GM23338 (cell line): ENCODE data around the gene CNPY3.
"Not testable (repeated sequence)": the region's sequence is repeated elsewhere in the genome, so short reads cannot be mapped to it uniquely, and the experiment has no call there.

Source experiments
- CTCF ChIP-seq, 2 experiments: fragments of 200-600 bp in 1 of 2; sonication (generic) in 1 of 2; conservative IDR thresholded peaks; 2 replicates each; pipeline versions ENCODE4 v1.5.1 to v1.6.1; 2016 to 2017; ENCODE audit warnings: antibody characterized with exemption in 2 of 2, low read depth in 2 of 2, mild to moderate bottlenecking in 2 of 2, moderate library complexity in 1 of 2
- ETS1 ChIP-seq: IDR thresholded peaks from 2 replicates; pipeline ENCODE4 v1.6.1; 2016; ENCODE audit warnings: antibody characterized with exemption
- EZH2 ChIP-seq: fragments of 200-600 bp; sonication (generic); IDR thresholded peaks from one replicate; pipeline ENCODE4 v1.8.0; 2017; ENCODE audit warnings: antibody characterized with exemption, mild to moderate bottlenecking, low read depth; ENCODE audit not compliant: unreplicated experiment
- EZH2phosphoT487 ChIP-seq: fragments of 200-600 bp; sonication (generic); IDR thresholded peaks from one replicate; pipeline ENCODE4 v1.8.1; 2018; ENCODE audit warnings: antibody characterized with exemption; ENCODE audit not compliant: unreplicated experiment
- JUNB ChIP-seq: IDR thresholded peaks from one replicate; pipeline ENCODE4 v1.6.1; 2016; ENCODE audit warnings: antibody characterized with exemption; ENCODE audit not compliant: unreplicated experiment
- NANOG ChIP-seq: IDR thresholded peaks from 2 replicates; pipeline ENCODE4 v1.6.1; 2016; ENCODE audit warnings: antibody characterized with exemption, borderline replicate concordance
- POLR2AphosphoS5 ChIP-seq: IDR thresholded peaks from 2 replicates; pipeline ENCODE4 v1.6.1; 2016; ENCODE audit warnings: antibody characterized with exemption, low read depth
- REST ChIP-seq: IDR thresholded peaks from one replicate; pipeline ENCODE4 v1.6.1; 2018; ENCODE audit warnings: antibody characterized with exemption; ENCODE audit not compliant: unreplicated experiment

- not testable (repeated sequence) for TF ChIP-seq CTCF (conservative IDR thresholded peaks at IDR 0.05; ENCODE audit: low read depth in 2 of 2); REST; EZH2; EZH2phosphoT487; ETS1; POLR2AphosphoS5; JUNB; NANOG
Measured at GRCh38 chr6:42902429-42903263, 26.6 kb upstream of the CNPY3 start.
